HFF-Myc (cell line): Measurements from ENCODE around the gene ZFPL1.

Experiments used
- DNase-seq: peaks from one replicate; pipeline ENCODE4 v3.0.0-alpha.2; 2011; ENCODE audit warnings: low read depth; ENCODE audit errors: extremely low read depth
- H3K4me3 ChIP-seq: replicated peaks from 2 replicates; pipeline ENCODE4 v1.5.1; 2011; ENCODE audit warnings: low read depth, mild to moderate bottlenecking, control low read depth, low read length
- CTCF ChIP-seq: IDR thresholded peaks from 2 replicates; pipeline ENCODE4 v1.5.1; 2012; ENCODE audit warnings: mild to moderate bottlenecking, low read depth, low read length, control low read depth; ENCODE audit errors: missing control alignments

Gene ZFPL1

GRCh38 chr11:65078151-65078550, 5.9 kb upstream of the ZFPL1 start:
- TF ChIP-seq CTCF = peak; percentile 66
- no peak for DNase-seq
- H3K4me3 ChIP-seq = no peak overlapping the region

GRCh38 chr11:65078786-65079342, 5.2 kb upstream of the ZFPL1 start:
- TF ChIP-seq CTCF = no peak
- H3K4me3 ChIP-seq = no peak overlapping the region
- DNase-seq = no peak

- H3K4me3 ChIP-seq = peak overlapping the region; percentile 72
- TF ChIP-seq CTCF = no peak
- no peak for DNase-seq
Measured at GRCh38 chr11:65083134-65083833, 738 bp upstream of the ZFPL1 start.

- TF ChIP-seq CTCF = no peak
- peak overlapping the region; percentile 72 for H3K4me3 ChIP-seq
- DNase-seq = no peak
Measured at GRCh38 chr11:65084598-65085375, 765 bp downstream of the ZFPL1 start.

- no peak for DNase-seq
- peak overlapping the region; percentile 72; the same call in 1 of the 2 replicates for H3K4me3 ChIP-seq
- TF ChIP-seq CTCF = no peak
Measured at GRCh38 chr11:65085446-65085845, 1.4 kb downstream of the ZFPL1 start.

- no peak overlapping the region for H3K4me3 ChIP-seq
- no peak for DNase-seq
- TF ChIP-seq CTCF = no peak
Measured at GRCh38 chr11:65086809-65087208, 2.8 kb downstream of the ZFPL1 start.
